Endothelial cell of umbilical vein (primary cell): ENCODE data around the gene PTPRU. TPM values are rescaled to one million over a fixed set of nuclear protein-coding genes. Genes with fewer than 3 reads are reported as not detected.

ENCODE experiments used
- BruUV-seq: library from RNA; stranded (reverse); fragments of 400-500 nt; replicated peaks from 2 replicates; lab custom pipeline; 2021; lab: Mats Ljungman, UMichigan
- CTCF ChIA-PET: fragments of 300-600, 350-600 bp; sonication (Branson Sonifier 250); formaldehyde crosslinking; loops from one replicate; lab custom pipeline; 2021; ENCODE audit warnings: antibody characterized with exemption, inconsistent platforms; lab: Charles Lee
- POLR2A ChIA-PET: fragments of 300-600, 350-600 bp; sonication (Branson Sonifier 250); formaldehyde crosslinking; loops from one replicate; lab custom pipeline; 2021; ENCODE audit warnings: antibody characterized with exemption, inconsistent platforms; lab: Charles Lee
- DNase-seq: peaks from one replicate; pipeline ENCODE4 v3.0.0-alpha.2; 2011; ENCODE audit warnings: low read depth, low spot score
- FAIRE-seq: peaks from 2 replicates; lab custom pipeline; 2011; peaks lifted over from hg19 to GRCh38; lab: Jason Lieb, UNC
- H2AFZ ChIP-seq: 2 replicates; pipeline ENCODE4 v1.6.0; 2012; ENCODE audit warnings: low read depth, low read length, control low read depth, inconsistent platforms
- H3K27ac ChIP-seq: 2 replicates; pipeline ENCODE4 v1.5.1; 2011; ENCODE audit warnings: low read depth, mild to moderate bottlenecking, control low read depth, low read length, moderate library complexity; ENCODE audit not compliant: insufficient read depth
- H3K27me3 ChIP-seq, 2 experiments: 2 replicates each; pipeline versions ENCODE4 v1.6.0 to v1.6.1; 2011; ENCODE audit warnings: low read length in 2 of 2, mixed read lengths in 1 of 2; ENCODE audit not compliant: control insufficient read depth in 2 of 2, insufficient read depth in 2 of 2
- H3K36me3 ChIP-seq, 2 experiments: 2 replicates in 1 of 2; 3 replicates in 1 of 2; pipeline ENCODE4 v1.5.1; 2011; ENCODE audit warnings: low read length in 2 of 2, mild to moderate bottlenecking in 1 of 2, moderate library complexity in 1 of 2; ENCODE audit not compliant: control insufficient read depth in 2 of 2, insufficient read depth in 2 of 2; ENCODE audit errors: extremely low read depth in 1 of 2
- H3K4me1 ChIP-seq: 3 replicates; pipeline ENCODE4 v1.5.1; 2011; ENCODE audit warnings: mild to moderate bottlenecking, low read length; ENCODE audit not compliant: control insufficient read depth, insufficient read depth; ENCODE audit errors: extremely low read depth
- H3K4me2 ChIP-seq: 2 replicates; pipeline ENCODE4 v1.6.1; 2011; ENCODE audit warnings: low read length, control low read depth, mixed read lengths; ENCODE audit not compliant: insufficient read depth
- H3K4me3 ChIP-seq, 3 experiments: fragments of 200-600 bp in 1 of 3; sonication (generic), shearing (Covaris generic) in 1 of 3; replicated peaks in 1 of 3; 2 replicates each; pipeline ENCODE4 v1.5.1; 2011 to 2016; ENCODE audit warnings: control low read depth in 3 of 3, low read length in 3 of 3, mild to moderate bottlenecking in 2 of 3, inconsistent platforms in 1 of 3, low read depth in 1 of 3, moderate library complexity in 1 of 3; ENCODE audit not compliant: insufficient read depth in 1 of 3
- H3K79me2 ChIP-seq: 2 replicates; pipeline ENCODE4 v1.6.0; 2012; ENCODE audit warnings: low read length, inconsistent platforms; ENCODE audit not compliant: control insufficient read depth, insufficient read depth
- H3K9ac ChIP-seq: replicated peaks from 2 replicates; pipeline ENCODE3; 2011; ENCODE audit warnings: low read length, control low read depth; ENCODE audit not compliant: insufficient read depth; ENCODE audit errors: extremely low read depth
- H3K9me1 ChIP-seq: replicated peaks from 3 replicates; pipeline ENCODE4 v1.6.0; 2011; ENCODE audit warnings: mild to moderate bottlenecking, low read length; ENCODE audit not compliant: control insufficient read depth, insufficient read depth; ENCODE audit errors: extremely low read depth
- H3K9me3 ChIP-seq: replicated peaks from 2 replicates; pipeline ENCODE4 v1.5.1; 2012; ENCODE audit warnings: low read length, inconsistent platforms; ENCODE audit not compliant: control insufficient read depth, insufficient read depth
- H4K20me1 ChIP-seq: replicated peaks from 2 replicates; pipeline ENCODE3; 2011; ENCODE audit warnings: mild to moderate bottlenecking, low read length; ENCODE audit not compliant: control insufficient read depth, insufficient read depth; ENCODE audit errors: extremely low read depth
- EZH2 ChIP-seq: IDR thresholded peaks from 2 replicates; pipeline ENCODE4 v1.6.1; 2012; ENCODE audit warnings: borderline replicate concordance, low read depth, mild to moderate bottlenecking, moderate library complexity, low read length, inconsistent platforms; ENCODE audit not compliant: severe bottlenecking
- FOS ChIP-seq: IDR thresholded peaks from 2 replicates; pipeline ENCODE4 v1.6.1; 2011; ENCODE audit warnings: mild to moderate bottlenecking, low read length, moderate library complexity, borderline replicate concordance; ENCODE audit not compliant: insufficient read depth
- GATA2 ChIP-seq: IDR thresholded peaks from 2 replicates; pipeline ENCODE4 v1.7.0; 2011; ENCODE audit warnings: low read depth, mild to moderate bottlenecking, moderate library complexity, mixed read lengths, low read length; ENCODE audit not compliant: insufficient read length, insufficient read depth
- JUN ChIP-seq: IDR thresholded peaks from 2 replicates; pipeline ENCODE4 v1.6.1; 2011; ENCODE audit warnings: borderline replicate concordance, low read depth; ENCODE audit not compliant: insufficient read length, insufficient read depth
- MYC ChIP-seq: IDR thresholded peaks from one replicate; pipeline ENCODE4 v1.6.1; 2011; ENCODE audit warnings: mild to moderate bottlenecking, low read depth, low read length
- POLR2A ChIP-seq: IDR thresholded peaks from 2 replicates; pipeline ENCODE4 v1.6.1; 2012; ENCODE audit warnings: low read depth, mild to moderate bottlenecking, control low read depth, low read length
- POLR2AphosphoS5 ChIP-seq: IDR thresholded peaks from 2 replicates; pipeline ENCODE4 v1.6.1; 2012; ENCODE audit warnings: low read depth, mild to moderate bottlenecking, control low read depth, low read length, moderate library complexity; ENCODE audit not compliant: insufficient read depth
- dilution Hi-C: fragments of 300-500 bp; cut with MboI; formaldehyde crosslinking; loops from one replicate; pipeline ENCODE4 v1.15.0; 2019; ENCODE audit warnings: low sequenced_read_pairs; ENCODE audit not compliant: extremely low pct_ligation_motif_present
- intact Hi-C: fragments of 100-400 bp; cut with micrococcal nuclease; formaldehyde crosslinking; loops from one replicate; pipeline ENCODE4 v1.10.0; 2022
- polyA plus RNA-seq, 4 experiments: library from polyadenylated mRNA; depleted of rRNA in 3 of 4; stranded (reverse) in 3 of 4; unstranded in 1 of 4; fragments of >200 nt; gene quantifications; 2 replicates each; pipeline versions ENCODE4 v1.2.1 to v1.2.3, GENCODE V29; 2011 to 2012; ENCODE audit warnings: missing spikeins in 1 of 4
- total RNA-seq: library from RNA; stranded (reverse); gene quantifications from 2 replicates; pipeline ENCODE4 v1.2.3, GENCODE V29; 2021
- TF ChIP-seq, protein P1 (sequence below), 2 donors: IDR thresholded peaks; 1 replicate in 1 of 2; 2 replicates in 1 of 2; pipeline ENCODE4 v1.5.1; 2011; ENCODE audit warnings: low read length in 2 of 2, mild to moderate bottlenecking in 2 of 2, moderate library complexity in 2 of 2, control low read depth in 1 of 2, inconsistent platforms in 1 of 2, low read depth in 1 of 2; ENCODE audit not compliant: insufficient read depth in 1 of 2; ENCODE audit errors: extremely low read depth in 1 of 2
- TF ChIP-seq, protein P2 (sequence below): IDR thresholded peaks from 2 replicates; pipeline ENCODE4 v1.6.1; 2011; ENCODE audit not compliant: insufficient read depth, insufficient read length

Gene PTPRU
- total and polyA plus RNA-seq, 2 donors (not counting 3 experiments of a cell fraction or from before 2014, with no cell fraction given): 0.58 to 2.6 TPM

DNA sequence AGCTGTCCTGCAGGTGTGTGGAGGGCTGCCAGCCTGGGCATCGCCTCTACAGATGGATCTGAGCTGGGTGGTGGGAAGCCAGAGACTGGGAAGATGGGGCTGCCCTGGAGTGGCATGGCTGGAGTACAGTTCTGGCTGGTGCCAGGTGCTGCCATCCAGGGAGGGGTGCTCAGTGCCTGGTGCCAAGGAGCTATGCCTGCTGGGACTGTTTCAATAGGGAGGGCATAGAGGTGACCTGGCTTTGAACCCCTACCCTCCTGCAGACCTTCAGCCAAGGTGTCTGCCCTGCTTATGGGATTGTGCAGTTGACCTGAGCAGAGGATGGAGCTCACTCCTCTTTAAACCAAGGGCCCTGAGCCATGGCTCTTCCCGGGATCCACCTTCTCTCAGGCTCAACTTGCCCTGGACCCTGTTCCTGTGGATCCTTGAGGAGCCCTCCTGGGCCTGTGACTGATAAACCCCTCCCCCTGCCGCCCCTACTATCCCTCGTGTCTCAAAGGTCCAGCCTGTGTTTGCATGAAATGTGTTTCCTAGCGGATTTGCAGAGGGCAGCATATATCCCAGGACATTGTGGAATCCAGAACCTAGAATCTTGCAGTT lies 48.7 kb downstream of the PTPRU start:
- dilution Hi-C loops: no loop called here
- Histone ChIP-seq H3K79me2 (no peaks in the 10 kb centered on the region), H3K9ac (no peak overlapping the region), H3K27me3 (no peaks in the 10 kb centered on the region), H3K27ac (no peak overlapping the region), H2AFZ (no peak overlapping the region), H3K4me3 (no peak overlapping the region), H3K9me3 (no peaks in the 10 kb centered on the region), H3K4me1 (no peaks in the 10 kb centered on the region), H4K20me1 (no peaks in the 10 kb centered on the region), H3K9me1 (no peaks in the 10 kb centered on the region), H3K36me3 (no peaks in the 10 kb centered on the region), H3K4me2 (no peak overlapping the region)
- CTCF ChIA-PET: interaction anchor here (1.3 kb wide), 1 partner anchor 57 kb away, joined by 7 read pairs; no protein-coding TSS in a partner anchor
- intact Hi-C loops: no loop called here
- BruUV-seq: no TSS peak
- TF ChIP-seq FOS: no peak
- no peak for TF ChIP-seq GATA2
- no peak for FAIRE-seq
- DNase-seq: no peak
- POLR2A ChIA-PET: no interaction called here

DNA sequence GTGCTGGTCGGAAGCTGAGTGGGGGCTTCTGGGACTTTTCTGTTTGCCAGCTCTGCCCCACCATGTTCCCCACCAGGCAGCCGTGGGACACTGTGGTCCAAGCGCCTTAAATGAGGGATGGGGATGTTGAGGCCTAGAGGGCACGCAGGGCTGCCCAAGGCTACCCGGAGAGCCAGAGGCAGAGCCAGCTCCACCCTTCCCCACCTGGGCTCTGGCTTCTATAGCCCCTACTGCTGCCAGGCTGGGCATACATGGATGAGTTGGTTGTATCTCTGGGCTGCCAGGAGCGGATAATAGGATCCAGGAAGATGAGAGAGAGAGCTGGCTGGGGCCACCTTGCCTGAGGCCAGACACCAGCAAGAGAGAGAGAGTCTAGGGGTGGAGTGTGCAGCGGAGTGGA lies 49.4 kb downstream of the PTPRU start:
- Histone ChIP-seq H3K9ac (no peak overlapping the region), H3K9me1 (no peaks in the 10 kb centered on the region), H3K4me1 (no peaks in the 10 kb centered on the region), H3K36me3 (no peaks in the 10 kb centered on the region), H3K4me3 (no peak overlapping the region), H3K27me3 (no peaks in the 10 kb centered on the region), H3K9me3 (no peaks in the 10 kb centered on the region), H4K20me1 (no peaks in the 10 kb centered on the region), H3K4me2 (no peak overlapping the region), H3K79me2 (no peaks in the 10 kb centered on the region), H2AFZ (no peak overlapping the region), H3K27ac (no peak overlapping the region)
- BruUV-seq: no TSS peak
- DNase-seq (no peak), FAIRE-seq (no peak)
- dilution Hi-C loops: no loop called here
- CTCF ChIA-PET: interaction anchor here (1.3 kb wide), 1 partner anchor 56 kb away, joined by 7 read pairs; no protein-coding TSS in a partner anchor
- POLR2A ChIA-PET: no interaction called here
- TF ChIP-seq POLR2AphosphoS5 (no peak), EZH2 (no peak), MYC (no peak), JUN (no peak), FOS (no peak), GATA2 (no peak), POLR2A (no peak)
- TF ChIP-seq, protein P1, sequence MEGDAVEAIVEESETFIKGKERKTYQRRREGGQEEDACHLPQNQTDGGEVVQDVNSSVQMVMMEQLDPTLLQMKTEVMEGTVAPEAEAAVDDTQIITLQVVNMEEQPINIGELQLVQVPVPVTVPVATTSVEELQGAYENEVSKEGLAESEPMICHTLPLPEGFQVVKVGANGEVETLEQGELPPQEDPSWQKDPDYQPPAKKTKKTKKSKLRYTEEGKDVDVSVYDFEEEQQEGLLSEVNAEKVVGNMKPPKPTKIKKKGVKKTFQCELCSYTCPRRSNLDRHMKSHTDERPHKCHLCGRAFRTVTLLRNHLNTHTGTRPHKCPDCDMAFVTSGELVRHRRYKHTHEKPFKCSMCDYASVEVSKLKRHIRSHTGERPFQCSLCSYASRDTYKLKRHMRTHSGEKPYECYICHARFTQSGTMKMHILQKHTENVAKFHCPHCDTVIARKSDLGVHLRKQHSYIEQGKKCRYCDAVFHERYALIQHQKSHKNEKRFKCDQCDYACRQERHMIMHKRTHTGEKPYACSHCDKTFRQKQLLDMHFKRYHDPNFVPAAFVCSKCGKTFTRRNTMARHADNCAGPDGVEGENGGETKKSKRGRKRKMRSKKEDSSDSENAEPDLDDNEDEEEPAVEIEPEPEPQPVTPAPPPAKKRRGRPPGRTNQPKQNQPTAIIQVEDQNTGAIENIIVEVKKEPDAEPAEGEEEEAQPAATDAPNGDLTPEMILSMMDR (IDR thresholded peaks at IDR 0.05; ENCODE audit: extremely low read depth in 1 of 2, insufficient read depth in 1 of 2, low read depth in 1 of 2, low read length in 2 of 2): no peak
- TF ChIP-seq, protein P2, sequence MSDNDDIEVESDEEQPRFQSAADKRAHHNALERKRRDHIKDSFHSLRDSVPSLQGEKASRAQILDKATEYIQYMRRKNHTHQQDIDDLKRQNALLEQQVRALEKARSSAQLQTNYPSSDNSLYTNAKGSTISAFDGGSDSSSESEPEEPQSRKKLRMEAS: no peak
- intact Hi-C loops: no loop called here
